HuH-7 (cell line): ENCODE data around the gene OR10A5.
"Not testable (repeated sequence)": the region's sequence is repeated elsewhere in the genome, so short reads cannot be mapped to it uniquely, and the experiment has no call there.

Source experiments
- DNase-seq: peaks from one replicate; pipeline ENCODE4 v3.0.0; 2011; ENCODE audit warnings: low spot score

OR10A5 gene

DNA sequence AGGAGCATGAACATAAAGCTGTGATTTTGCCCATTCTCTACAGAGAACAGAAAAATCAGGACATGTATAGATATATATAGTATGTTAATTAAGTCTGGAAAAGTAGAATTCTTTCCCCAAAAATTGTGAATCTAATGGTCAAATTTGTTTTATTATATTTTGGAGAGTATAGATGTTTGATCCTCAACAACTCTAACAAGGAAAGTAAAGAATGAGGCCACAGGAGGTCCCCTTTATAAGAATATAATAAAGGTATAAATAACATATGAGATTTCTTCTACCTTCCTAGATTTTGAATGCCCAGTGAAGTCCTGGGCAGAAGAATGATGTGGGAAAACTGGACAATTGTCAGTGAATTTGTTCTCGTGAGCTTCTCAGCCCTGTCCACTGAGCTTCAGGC lies 30.8 kb downstream of the OR10A5 start, which contains the start of gene OR10A4:
Gene OR10A4 (plus strand): TSS at position 301 of the 400 bp plus-strand sequence. CDS start 23 bp downstream, at position 324.
- DNase-seq, result no peak

DNA sequence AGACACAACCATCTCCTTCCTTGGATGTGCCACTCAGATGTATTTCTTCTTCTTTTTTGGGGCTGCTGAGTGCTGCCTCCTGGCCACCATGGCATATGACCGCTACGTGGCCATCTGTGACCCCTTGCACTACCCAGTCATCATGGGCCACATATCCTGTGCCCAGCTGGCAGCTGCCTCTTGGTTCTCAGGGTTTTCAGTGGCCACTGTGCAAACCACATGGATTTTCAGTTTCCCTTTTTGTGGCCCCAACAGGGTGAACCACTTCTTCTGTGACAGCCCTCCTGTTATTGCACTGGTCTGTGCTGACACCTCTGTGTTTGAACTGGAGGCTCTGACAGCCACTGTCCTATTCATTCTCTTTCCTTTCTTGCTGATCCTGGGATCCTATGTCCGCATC lies 31.4 kb downstream of the OR10A5 start:
- no peak for DNase-seq

DNA sequence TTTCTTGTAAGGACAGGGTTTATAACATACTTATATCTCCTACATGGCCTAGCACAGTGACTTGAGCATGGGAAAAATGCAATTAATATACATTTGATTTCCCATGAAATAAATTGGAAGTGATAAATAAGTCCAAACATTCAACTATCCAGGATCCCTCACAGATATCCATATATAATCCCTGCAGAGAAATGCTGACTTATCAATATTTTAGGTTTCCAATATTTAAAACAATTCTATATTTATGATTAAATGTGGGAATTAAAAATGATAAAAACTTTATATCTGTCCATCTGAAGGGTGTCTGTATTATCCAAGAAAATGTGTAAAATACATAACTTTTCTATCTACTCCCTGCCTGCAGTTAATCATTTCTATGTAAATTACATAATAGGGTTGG lies 37.3 kb downstream of the OR10A5 start:
- DNase-seq, result no peak

DNA sequence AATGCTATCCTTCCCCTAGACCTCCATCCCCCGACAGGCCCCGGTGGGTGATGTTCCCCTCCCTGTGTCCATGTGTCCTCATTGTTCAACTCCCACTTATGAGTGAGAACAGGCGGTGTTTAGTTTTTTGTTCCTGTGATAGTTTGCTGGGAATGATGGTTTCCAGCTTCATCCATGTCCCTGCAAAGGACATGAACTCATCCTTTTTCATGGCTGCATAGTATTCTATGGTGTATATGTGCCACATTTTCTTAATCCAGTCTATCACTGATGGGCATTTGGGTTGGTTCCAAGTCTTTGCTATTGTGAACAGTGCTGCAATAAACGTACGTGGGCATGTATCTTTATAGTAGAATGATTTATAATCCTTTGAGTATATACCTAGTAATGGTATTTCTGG lies 42.2 kb downstream of the OR10A5 start:
- DNase-seq, result not testable (repeated sequence)

DNA sequence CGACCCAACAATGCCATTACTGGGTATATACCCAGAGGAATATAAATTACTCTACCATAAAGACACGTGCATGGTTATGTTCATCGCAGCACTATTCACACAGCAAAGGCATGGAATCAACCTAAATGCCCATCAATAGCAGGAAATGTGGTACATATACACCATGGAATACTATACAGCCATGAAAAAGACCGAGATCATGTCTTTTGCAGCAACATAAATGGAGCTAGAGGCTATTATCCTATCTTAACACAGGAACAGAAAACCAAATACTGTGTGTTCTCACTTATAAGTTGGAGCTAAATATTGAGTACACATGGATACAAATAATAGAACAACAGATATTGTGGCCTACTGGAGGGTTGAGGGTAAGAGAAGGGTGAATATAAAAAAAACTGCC lies 43.3 kb downstream of the OR10A5 start:
- no peak for DNase-seq

DNA sequence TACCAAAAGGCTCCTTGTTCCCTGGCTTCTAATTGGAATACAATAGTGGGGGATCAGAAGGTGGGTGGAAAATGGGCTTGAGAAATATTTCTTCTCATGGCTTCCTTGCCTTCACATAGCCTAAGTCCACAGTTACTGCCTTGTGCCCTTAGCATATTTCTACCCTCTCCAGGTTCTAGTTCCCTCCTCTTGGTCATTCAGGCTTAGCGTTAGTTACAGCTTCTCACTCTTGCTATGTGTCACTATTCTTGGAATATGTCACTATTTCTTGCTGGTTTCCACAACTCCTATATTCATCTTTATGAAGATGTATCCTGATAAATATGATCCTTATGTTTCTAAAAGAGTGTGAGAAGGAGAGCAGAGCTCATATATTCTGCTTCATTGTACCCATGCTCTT lies 44.4 kb downstream of the OR10A5 start:
- DNase-seq, result no peak

DNA sequence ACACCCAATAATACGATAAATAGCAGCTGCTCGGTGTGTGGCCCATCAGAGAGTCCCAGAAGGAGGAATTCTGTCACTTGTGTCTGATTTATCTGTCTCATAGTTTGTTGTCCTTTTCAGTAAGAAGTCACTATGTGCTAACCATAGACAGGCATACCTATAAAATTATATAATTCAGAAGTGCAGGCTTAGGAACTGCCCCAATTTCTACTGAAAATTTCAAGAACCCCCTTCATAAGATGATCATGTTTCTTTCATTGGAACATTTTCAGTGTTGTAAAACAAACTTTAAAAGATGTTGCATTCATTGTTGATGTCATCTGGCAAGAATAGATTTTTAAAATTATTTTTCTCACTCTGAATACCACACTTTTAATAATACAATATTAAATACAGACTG lies 46.9 kb downstream of the OR10A5 start, which contains the start of gene OR2D2:
Gene OR2D2 (minus strand): TSS at position 101 of the 400 bp plus-strand sequence. CDS start 0 bp downstream, at position 101.
- DNase-seq, result no peak

DNA sequence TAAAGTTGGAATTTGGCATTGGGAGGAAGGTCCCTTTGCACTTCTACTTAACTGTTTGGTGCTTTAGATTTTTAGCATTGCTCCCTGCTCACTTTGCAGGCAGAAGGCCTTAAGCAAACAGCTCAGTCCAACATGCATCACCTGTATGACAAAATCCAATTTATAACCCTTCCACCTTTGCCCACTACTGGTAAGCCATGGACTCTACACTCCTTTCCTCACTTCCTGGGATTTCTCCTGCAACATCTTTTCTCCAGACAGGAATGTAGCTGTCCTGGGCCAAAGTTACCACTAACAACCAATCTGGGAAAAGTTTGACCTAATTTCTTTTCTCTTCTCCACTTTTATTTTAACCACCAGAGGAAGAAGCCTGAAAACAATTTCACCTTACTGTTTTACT lies 48.6 kb downstream of the OR10A5 start:
- no peak for DNase-seq

DNA sequence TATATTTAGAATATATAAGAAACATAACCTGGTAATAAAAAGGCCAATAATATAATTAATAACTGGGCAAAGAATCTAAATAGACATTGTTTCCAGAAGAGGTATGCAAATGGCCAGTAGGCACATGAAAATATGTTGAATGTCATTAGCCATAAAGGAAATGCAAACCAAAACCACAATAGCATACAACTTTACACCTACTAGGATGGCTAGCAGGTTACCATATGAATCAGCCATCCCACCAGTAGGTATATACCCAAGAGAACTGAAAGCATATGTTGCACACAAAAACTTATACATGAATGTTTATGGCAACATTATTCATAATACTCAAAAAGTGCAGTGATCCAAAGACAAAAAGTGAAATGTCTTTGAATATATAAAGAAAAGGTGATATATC lies 49.5 kb downstream of the OR10A5 start:
- DNase-seq, result no peak
